ENCODE data around the gene HS6ST1. TPM values are rescaled to one million over a fixed set of nuclear protein-coding genes. Genes with fewer than 3 reads are reported as not detected.
"Not testable (repeated sequence)": the region's sequence is repeated elsewhere in the genome, so short reads cannot be mapped to it uniquely, and the experiment has no call there.

The HS6ST1 gene
- total RNA-seq, 4 donors from 2014 or later, result 20.5 to 43.6 (median 32.1) TPM

DNA sequence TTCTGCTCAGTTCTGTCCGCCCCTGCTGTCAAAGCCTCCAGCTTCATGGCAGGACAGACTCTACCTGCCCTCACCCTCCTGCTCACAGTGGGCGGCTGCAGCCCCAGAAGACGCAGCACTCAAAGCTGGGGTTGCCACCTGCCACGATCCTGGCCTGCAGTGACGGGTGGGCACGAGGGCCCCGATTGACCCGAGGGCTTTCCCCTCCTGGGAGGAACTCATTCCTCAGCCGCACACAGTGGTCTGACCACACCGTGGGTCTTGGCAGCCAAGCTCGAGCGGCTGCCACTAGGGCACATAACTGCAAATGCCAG, 47.1 kb downstream of the HS6ST1 start:
- WGBS, 2 donors (ENCODE audit: low coverage in 1 of 2), result 100% methylated on average over 3 of the region's 12 CpGs; no CpG with 5 or more reads in 1 of the 2 donors
- Histone ChIP-seq H3K27ac (no peak overlapping the region), H3K4me1 (no peaks in the 10 kb centered on the region)

DNA sequence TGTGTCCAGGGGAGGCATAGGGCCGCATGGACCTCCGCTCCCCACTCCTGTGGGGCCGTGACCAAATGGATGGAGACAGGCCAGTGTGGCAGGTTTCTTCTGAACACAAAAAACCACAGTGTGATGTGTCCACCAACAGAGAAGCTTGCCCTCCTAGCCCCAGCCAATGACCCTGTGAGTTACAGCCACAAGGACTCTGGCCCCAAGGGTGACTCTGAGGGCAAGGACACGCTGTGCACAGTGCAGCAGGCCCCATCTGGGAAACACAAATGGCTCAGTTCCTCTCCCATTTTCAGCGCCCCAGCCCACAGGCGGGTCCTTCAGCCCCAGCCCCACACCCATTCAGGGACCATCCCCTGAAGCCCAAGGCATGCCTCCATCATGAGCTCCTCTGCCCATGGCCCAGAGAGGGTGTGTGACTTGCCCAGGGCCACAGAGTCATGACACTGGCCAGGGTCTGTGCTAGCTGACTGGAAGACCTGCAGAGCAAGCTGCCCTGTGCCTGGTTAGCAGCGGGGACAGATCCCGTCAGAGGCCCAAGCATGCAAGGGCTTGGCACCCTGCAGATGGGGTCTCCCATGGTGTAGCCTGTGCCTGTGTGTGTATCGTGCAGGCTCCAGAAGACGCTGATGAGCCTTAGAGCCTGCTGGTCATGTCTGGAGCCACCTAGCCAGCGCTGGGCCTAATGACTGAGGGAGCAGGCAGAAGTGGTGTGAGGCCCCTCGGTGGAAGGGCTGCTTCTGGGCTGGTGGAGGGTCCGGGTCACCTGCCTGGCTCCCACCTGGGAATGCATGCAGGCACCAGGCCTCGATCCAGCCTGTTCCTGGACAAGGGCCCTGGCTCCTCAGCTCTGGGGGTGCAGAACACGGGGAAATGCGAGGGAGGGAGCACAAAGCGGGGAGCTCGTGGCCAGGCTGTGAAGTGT, 47.7 kb downstream of the HS6ST1 start:
- 78% methylated on average over 3 of the region's 18 CpGs; no CpG with 5 or more reads in 1 of the 2 donors for WGBS, 2 donors (ENCODE audit: low coverage in 1 of 2)
- Histone ChIP-seq H3K4me1 (no peaks in the 10 kb centered on the region), H3K27ac (no peak overlapping the region), H3K9me3 (peaks cover 0 to 8% (median 0%) of the 10 kb centered on the region in 3 donors), H3K27me3 (no peaks in the 10 kb centered on the region), H3K4me3 (no peak overlapping the region), H3K36me3 (peaks cover 0 to 49% of the 10 kb centered on the region in 2 donors)
- TF ChIP-seq, protein P1, sequence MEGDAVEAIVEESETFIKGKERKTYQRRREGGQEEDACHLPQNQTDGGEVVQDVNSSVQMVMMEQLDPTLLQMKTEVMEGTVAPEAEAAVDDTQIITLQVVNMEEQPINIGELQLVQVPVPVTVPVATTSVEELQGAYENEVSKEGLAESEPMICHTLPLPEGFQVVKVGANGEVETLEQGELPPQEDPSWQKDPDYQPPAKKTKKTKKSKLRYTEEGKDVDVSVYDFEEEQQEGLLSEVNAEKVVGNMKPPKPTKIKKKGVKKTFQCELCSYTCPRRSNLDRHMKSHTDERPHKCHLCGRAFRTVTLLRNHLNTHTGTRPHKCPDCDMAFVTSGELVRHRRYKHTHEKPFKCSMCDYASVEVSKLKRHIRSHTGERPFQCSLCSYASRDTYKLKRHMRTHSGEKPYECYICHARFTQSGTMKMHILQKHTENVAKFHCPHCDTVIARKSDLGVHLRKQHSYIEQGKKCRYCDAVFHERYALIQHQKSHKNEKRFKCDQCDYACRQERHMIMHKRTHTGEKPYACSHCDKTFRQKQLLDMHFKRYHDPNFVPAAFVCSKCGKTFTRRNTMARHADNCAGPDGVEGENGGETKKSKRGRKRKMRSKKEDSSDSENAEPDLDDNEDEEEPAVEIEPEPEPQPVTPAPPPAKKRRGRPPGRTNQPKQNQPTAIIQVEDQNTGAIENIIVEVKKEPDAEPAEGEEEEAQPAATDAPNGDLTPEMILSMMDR (IDR thresholded peaks at IDR 0.05), result no peak
- no peak for TF ChIP-seq POLR2A (IDR thresholded peaks at IDR 0.05)
- no peak for TF ChIP-seq POLR2AphosphoS5 (IDR thresholded peaks at IDR 0.05)
- TF ChIP-seq EP300 (IDR thresholded peaks at IDR 0.05), result no peak
- no peak for ATAC-seq

More for the DNA sequence above, 47.1 kb downstream of the HS6ST1 start:
- H3K36me3 ChIP-seq, result peaks cover 0 to 51% of the 10 kb centered on the region in 2 donors
- ATAC-seq, result no peak
- H3K27me3 ChIP-seq, result no peaks in the 10 kb centered on the region
- H3K9me3 ChIP-seq, result peaks cover 0 to 8% (median 0%) of the 10 kb centered on the region in 3 donors
- no peak overlapping the region for H3K4me3 ChIP-seq
- TF ChIP-seq POLR2A (IDR thresholded peaks at IDR 0.05), result no peak

DNA sequence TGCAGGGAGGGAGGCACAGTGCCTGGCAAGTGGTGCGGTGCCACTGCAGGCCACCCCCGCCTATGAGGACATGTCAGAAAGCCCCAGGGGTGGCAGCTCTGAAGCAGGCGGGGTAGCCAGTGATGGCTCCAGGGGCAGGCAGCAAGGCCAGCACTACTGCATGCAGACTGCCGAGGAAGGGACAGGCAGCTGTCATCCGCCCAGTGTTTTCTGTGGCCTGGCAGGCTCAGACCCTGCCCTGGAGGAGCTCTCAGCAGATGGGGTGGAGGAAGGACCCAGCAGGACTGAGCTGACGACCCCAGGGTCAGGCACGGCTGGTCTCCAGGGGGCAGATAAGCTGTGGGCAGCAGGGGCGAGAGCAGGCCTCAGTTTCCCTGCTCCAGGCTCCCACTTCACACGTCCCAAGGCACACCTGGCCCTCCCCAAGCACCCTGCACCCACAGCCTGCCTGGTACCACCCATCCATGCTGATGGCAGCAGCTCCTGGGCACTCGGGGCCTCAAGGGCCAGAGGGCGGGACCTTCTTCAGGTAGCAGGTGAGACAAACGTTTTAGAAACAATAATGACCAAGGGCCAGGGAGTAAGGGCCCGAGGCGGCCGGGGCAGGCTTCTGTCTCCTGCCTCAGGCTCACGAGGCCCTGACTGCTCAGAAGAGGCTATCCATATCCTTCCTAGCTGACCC, 48.5 kb downstream of the HS6ST1 start:
- WGBS, 2 donors (ENCODE audit: low coverage in 1 of 2), result no CpG with 5 or more reads among the region's 16 CpGs
- Histone ChIP-seq H3K27me3 (no peaks in the 10 kb centered on the region), H3K27ac (no peak overlapping the region), H3K9me3 (peaks cover 0 to 8% (median 0%) of the 10 kb centered on the region in 3 donors), H3K4me1 (no peaks in the 10 kb centered on the region), H3K4me3 (no peak overlapping the region), H3K36me3 (peaks cover 0 to 41% of the 10 kb centered on the region in 2 donors)
- no peak for ATAC-seq
- no peak for TF ChIP-seq POLR2AphosphoS5 (IDR thresholded peaks at IDR 0.05)

DNA sequence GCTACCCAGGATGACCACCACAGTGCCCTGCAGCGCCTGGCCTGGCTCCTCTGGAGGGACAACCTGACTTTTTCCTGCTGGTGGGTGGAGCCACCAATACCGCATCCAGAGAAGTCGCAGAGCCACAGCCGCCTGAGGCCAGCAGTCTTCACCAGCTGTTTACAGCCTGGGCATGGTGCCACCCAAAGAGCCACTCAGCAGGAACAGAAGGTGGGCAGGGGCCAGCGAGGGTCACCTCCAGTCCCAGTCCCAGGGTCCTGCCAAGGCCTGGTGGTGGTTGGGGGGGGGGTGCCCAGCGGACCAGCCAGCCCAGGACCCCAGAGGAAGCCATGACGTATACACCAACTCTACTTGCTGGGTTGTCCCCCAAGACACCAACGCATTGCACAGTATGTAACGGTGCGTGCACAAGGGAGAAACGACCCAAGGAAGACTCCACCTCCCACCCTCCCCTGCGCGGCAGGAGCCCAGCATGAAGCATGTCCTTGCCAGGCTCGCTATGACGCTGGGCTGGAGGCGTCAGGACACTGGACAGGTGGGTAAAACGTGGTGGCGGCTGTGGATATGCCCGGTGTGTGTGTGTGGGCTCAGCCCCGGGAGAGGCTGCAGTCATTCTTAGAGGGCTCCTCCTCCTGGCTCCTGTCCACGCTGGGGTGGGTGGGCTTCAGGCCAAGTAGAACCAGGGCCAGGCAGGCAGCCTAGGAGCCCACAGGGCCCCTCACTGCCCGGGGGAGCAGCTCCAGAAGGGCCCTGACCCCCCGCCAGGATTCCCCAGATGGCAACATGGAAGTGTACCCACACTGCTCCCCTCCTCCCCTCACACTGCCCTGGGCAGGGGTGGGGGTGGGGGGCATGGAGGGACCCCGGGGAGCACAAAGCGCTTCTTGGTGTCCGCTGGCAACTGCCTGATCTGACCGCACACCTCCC, 49.3 kb downstream of the HS6ST1 start:
- no peak for TF ChIP-seq EP300 (IDR thresholded peaks at IDR 0.05)
- TF ChIP-seq, protein P1 (IDR thresholded peaks at IDR 0.05), result no peak
- TF ChIP-seq POLR2AphosphoS5 (IDR thresholded peaks at IDR 0.05), result no peak
- TF ChIP-seq POLR2A (IDR thresholded peaks at IDR 0.05), result no peak
- Histone ChIP-seq H3K36me3 (peaks cover 0 to 37% of the 10 kb centered on the region in 2 donors), H3K4me3 (no peak overlapping the region), H3K27me3 (no peaks in the 10 kb centered on the region), H3K9me3 (peaks cover 0 to 4% (median 0%) of the 10 kb centered on the region in 3 donors), H3K4me1 (no peaks in the 10 kb centered on the region), H3K27ac (no peak overlapping the region)
- ATAC-seq, result no peak
- WGBS, 2 donors (ENCODE audit: low coverage in 1 of 2), result no CpG with 5 or more reads among the region's 27 CpGs

DNA sequence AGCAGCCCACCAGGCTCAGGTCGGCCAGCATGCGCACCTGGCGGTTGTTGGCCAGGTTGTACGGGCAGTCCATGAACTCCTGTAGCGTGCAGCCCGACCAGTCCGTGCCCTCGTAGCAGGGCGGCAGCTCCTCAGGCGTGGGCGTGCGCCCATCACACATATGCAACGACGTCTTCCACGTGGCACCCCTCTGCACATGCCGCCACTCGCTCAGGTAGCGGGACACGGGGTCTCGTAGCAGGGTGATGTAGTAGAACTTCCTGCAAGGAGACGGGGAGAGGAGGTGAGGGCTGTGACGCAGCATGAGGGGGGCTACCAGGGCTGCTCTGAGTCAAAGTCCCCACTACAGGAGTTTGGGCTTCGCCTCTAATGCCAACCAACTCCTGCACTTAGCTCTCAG, 50.1 kb downstream of the HS6ST1 start:
- not testable (repeated sequence) for H3K4me1 ChIP-seq, H3K27ac ChIP-seq, H3K9me3 ChIP-seq, ATAC-seq, H3K27me3 ChIP-seq, H3K4me3 ChIP-seq
- 100% methylated on average over 1 of the region's 23 CpGs; no CpG with 5 or more reads in 1 of the 2 donors for WGBS, 2 donors (ENCODE audit: low coverage in 1 of 2)
- peaks cover 0 to 30% of the 10 kb centered on the region in 2 donors for H3K36me3 ChIP-seq

DNA sequence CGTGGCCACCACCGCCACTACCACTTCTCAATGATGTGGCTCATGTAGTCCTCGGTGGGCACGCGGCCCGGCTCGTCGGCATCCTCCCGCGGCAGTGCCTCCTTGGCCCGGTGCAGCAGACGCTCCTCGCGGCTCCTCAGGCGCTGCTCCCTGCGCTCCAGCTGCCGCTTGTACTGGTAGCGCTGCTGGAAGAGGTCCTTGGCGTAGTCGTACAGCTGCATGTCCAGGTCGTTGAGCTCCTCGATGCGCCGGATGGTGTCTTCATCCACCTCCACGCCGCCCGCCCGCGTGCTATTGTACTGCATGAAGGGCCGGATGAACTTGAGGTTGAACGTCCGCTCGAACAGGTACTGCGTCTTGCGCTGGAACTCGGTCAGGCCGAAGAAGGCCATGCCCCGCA, 50.5 kb downstream of the HS6ST1 start:
- H3K27me3 ChIP-seq, H3K4me1 ChIP-seq, H3K9me3 ChIP-seq, H3K4me3 ChIP-seq, ATAC-seq, H3K27ac ChIP-seq: not testable (repeated sequence)
- peaks cover 0 to 28% of the 10 kb centered on the region in 2 donors for H3K36me3 ChIP-seq
- 100% methylated on average over 1 of the region's 38 CpGs; no CpG with 5 or more reads in 1 of the 2 donors for WGBS, 2 donors (ENCODE audit: low coverage in 1 of 2)

DNA sequence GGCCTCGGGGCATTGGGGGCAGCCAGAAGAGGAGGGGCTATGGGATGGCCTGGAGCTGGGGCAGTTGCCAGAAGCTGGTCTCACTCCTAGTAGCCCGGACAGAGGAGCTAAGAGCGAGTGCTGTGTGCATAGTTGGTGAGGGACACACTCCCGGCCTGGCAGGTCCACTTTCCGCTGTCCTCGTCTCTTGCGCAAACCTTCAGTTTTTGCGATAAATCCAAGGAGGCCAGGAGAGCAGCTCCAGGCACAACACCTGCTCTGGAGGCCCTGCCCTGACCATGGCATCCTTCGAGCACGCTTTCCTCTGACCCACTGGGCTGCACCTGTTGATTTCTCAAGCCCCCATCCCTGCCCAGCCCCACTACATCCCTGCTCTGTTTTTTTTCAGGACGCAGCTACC, 51.0 kb downstream of the HS6ST1 start:
- WGBS, 2 donors (ENCODE audit: low coverage in 1 of 2), result 86 to 89% methylated on average over 7 of the region's 11 CpGs

DNA sequence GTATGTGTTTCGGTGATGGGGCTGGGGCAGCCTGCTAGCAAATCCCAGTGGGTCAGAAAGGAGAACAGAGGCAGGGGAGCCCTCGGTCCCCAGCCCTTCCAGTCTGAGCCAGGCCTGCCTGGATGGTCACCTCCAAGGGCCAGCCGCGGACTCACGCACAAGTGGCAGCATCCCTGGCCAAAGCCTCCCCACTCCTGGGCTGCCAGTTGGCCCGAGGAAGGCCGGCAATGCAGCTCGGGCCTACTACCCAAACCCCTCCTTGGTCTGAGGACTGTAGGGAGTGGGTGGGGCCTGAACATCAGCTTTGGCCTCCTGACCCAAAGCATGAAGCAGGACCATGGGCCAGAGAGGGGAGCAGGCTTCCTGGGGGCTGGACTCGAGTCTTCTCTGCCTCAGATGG, 51.5 kb downstream of the HS6ST1 start:
- H3K9me3 ChIP-seq, H3K4me3 ChIP-seq, ATAC-seq, H3K27ac ChIP-seq, H3K4me1 ChIP-seq, H3K27me3 ChIP-seq: not testable (repeated sequence)
- no CpG with 5 or more reads among the region's 9 CpGs for WGBS, 2 donors (ENCODE audit: low coverage in 1 of 2)
- peaks cover 0 to 28% of the 10 kb centered on the region in 2 donors for H3K36me3 ChIP-seq

More for the DNA sequence above, 51.0 kb downstream of the HS6ST1 start:
- not testable (repeated sequence) for H3K4me1 ChIP-seq, ATAC-seq, H3K4me3 ChIP-seq, H3K27ac ChIP-seq, H3K9me3 ChIP-seq, H3K27me3 ChIP-seq
- H3K36me3 ChIP-seq, result peaks cover 0 to 28% of the 10 kb centered on the region in 2 donors

DNA sequence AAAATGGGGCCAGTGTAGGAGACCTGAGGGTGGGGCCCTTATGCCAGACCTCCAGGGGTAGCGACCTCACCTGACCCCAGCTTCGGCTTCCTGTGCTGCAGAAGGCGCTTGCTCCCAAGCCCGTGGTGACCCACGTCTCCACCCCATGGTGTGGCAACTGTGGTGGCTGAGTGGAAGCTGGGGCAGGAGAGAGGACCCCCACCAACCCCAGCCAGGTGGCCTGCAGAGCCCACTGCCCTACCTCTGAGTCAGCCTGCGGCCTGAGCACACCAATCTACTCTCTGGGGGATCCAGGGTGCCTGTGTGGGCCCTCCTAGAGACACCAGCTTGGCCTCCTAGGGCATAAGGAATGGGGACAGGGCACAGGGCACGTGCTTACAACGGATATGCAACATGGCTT, 52.2 kb downstream of the HS6ST1 start:
- not testable (repeated sequence) for H3K9me3 ChIP-seq, ATAC-seq, H3K27ac ChIP-seq, H3K27me3 ChIP-seq, H3K4me3 ChIP-seq, H3K4me1 ChIP-seq
- peaks cover 0 to 26% of the 10 kb centered on the region in 2 donors for H3K36me3 ChIP-seq
- 80% methylated on average over 1 of the region's 8 CpGs; no CpG with 5 or more reads in 1 of the 2 donors for WGBS, 2 donors (ENCODE audit: low coverage in 1 of 2)

Data from gastroesophageal sphincter (tissue), 4 donors.